Colon (tissue), 2 donors: ENCODE results near the gene FAM118A.
"Not testable (repeated sequence)": the region's sequence is repeated elsewhere in the genome, so short reads cannot be mapped to it uniquely, and the experiment has no call there.

Source experiments
- FAIRE-seq: peaks from 2 replicates; lab custom pipeline; 2012; peaks lifted over from hg19 to GRCh38; lab: Jason Lieb, UNC
- donor health status: control.
- donor health status: control.

FAM118A gene

GRCh38 chr22:45331486-45331885 lies 21.8 kb downstream of the FAM118A start:
- no peak for FAIRE-seq

GRCh38 chr22:45332001-45332400 lies 22.3 kb downstream of the FAM118A start:
- FAIRE-seq: no peak

GRCh38 chr22:45334068-45334467 lies 24.3 kb downstream of the FAM118A start:
- no peak for FAIRE-seq

GRCh38 chr22:45334528-45334927 lies 24.8 kb downstream of the FAM118A start:
- FAIRE-seq: no peak

- no peak for FAIRE-seq
Measured at GRCh38 chr22:45335021-45335818, 25.5 kb downstream of the FAM118A start.

GRCh38 chr22:45335854-45336522 lies 26.3 kb downstream of the FAM118A start:
- no peak for FAIRE-seq

GRCh38 chr22:45336971-45337431 lies 27.3 kb downstream of the FAM118A start:
- no peak for FAIRE-seq

- no peak for FAIRE-seq
Measured at GRCh38 chr22:45337536-45337935, 27.8 kb downstream of the FAM118A start.

- no peak for FAIRE-seq
Measured at GRCh38 chr22:45338795-45339194, 29.1 kb downstream of the FAM118A start.

GRCh38 chr22:45340323-45340722 lies 30.6 kb downstream of the FAM118A start:
- FAIRE-seq: no peak

GRCh38 chr22:45341498-45341897 lies 31.8 kb downstream of the FAM118A start:
- no peak for FAIRE-seq

- FAIRE-seq: no peak
Measured at GRCh38 chr22:45343143-45343542, 33.4 kb downstream of the FAM118A start.

GRCh38 chr22:45344334-45344733 lies 34.6 kb downstream of the FAM118A start:
- FAIRE-seq: no peak

GRCh38 chr22:45349916-45350315 lies 40.2 kb downstream of the FAM118A start:
- FAIRE-seq: no peak

- no peak for FAIRE-seq
Measured at GRCh38 chr22:45351956-45352355, 42.2 kb downstream of the FAM118A start.

GRCh38 chr22:45352757-45353156 lies 43.0 kb downstream of the FAM118A start:
- FAIRE-seq: not testable (repeated sequence)

GRCh38 chr22:45353786-45354185 lies 44.1 kb downstream of the FAM118A start:
- no peak for FAIRE-seq

- FAIRE-seq: no peak
Measured at GRCh38 chr22:45357490-45357889, 47.8 kb downstream of the FAM118A start.

GRCh38 chr22:45358127-45358526 lies 48.4 kb downstream of the FAM118A start:
- FAIRE-seq: no peak

- FAIRE-seq: no peak
Measured at GRCh38 chr22:45359627-45360026, 49.9 kb downstream of the FAM118A start.

GRCh38 chr22:45366713-45367112 lies 57.0 kb downstream of the FAM118A start:
- FAIRE-seq: no peak

- not testable (repeated sequence) for FAIRE-seq
Measured at GRCh38 chr22:45373592-45373991, 63.9 kb downstream of the FAM118A start.

- no peak for FAIRE-seq
Measured at GRCh38 chr22:45376009-45376408, 66.3 kb downstream of the FAM118A start.

- no peak for FAIRE-seq
Measured at GRCh38 chr22:45376703-45377102, 67.0 kb downstream of the FAM118A start.
